CD4-positive, alpha-beta memory T cell (primary cell): ENCODE results near the gene PSG5. TPM values are rescaled to one million over a fixed set of nuclear protein-coding genes. Genes with fewer than 3 reads are reported as not detected.
"Not testable (repeated sequence)": the region's sequence is repeated elsewhere in the genome, so short reads cannot be mapped to it uniquely, and the experiment has no call there.

ENCODE experiments used
- CTCF ChIA-PET: fragments of 350-600 bp; sonication (Branson Sonifier 250); formaldehyde crosslinking; loops from one replicate; lab custom pipeline; 2021; ENCODE audit warnings: inconsistent platforms; ENCODE audit not compliant: partially characterized antibody; lab: Charles Lee
- POLR2A ChIA-PET: fragments of 350-600 bp; sonication (Branson Sonifier 250); formaldehyde crosslinking; loops from one replicate; lab custom pipeline; 2021; ENCODE audit not compliant: partially characterized antibody; lab: Charles Lee
- DNase-seq, 5 donors: peaks; one replicate each; pipeline versions ENCODE4 v3.0.0 to v3.0.0-alpha.2; 2020 to 2022; ENCODE audit warnings: mixed read lengths in 1 of 5
- H3K27ac ChIP-seq: one replicate; pipeline ENCODE4 v1.7.0; 2013; ENCODE audit warnings: low read depth, low read length
- H3K27me3 ChIP-seq: 2 replicates; pipeline ENCODE4 v1.7.0; 2013; ENCODE audit warnings: mild to moderate bottlenecking, low read length, moderate library complexity; ENCODE audit not compliant: insufficient read depth
- H3K36me3 ChIP-seq: 2 replicates; pipeline ENCODE4 v1.7.0; 2013; ENCODE audit warnings: mild to moderate bottlenecking, low read length, moderate library complexity; ENCODE audit not compliant: insufficient read depth
- H3K4me1 ChIP-seq: 2 replicates; pipeline ENCODE4 v1.7.0; 2013; ENCODE audit warnings: mild to moderate bottlenecking, low read length, moderate library complexity; ENCODE audit not compliant: insufficient read depth
- H3K4me3 ChIP-seq, 2 donors: one replicate each; pipeline ENCODE4 v1.7.0; 2013; ENCODE audit warnings: low read length in 2 of 2, mild to moderate bottlenecking in 1 of 2
- H3K9me3 ChIP-seq, 2 donors: one replicate each; pipeline ENCODE4 v1.7.0; 2013; ENCODE audit warnings: low read length in 2 of 2, control low read depth in 1 of 2; ENCODE audit not compliant: control insufficient read depth in 1 of 2
- H3K27ac Mint-ChIP-seq, 7 donors: one replicate each; pipeline ENCODE4 v1.8.0; 2020 to 2021; ENCODE audit warnings: mixed read lengths in 7 of 7, mild to moderate bottlenecking in 6 of 7, inconsistent platforms in 3 of 7, moderate library complexity in 3 of 7
- H3K27me3 Mint-ChIP-seq, 2 donors: one replicate each; pipeline ENCODE4 v1.8.0; 2020 to 2021; ENCODE audit warnings: mixed read lengths in 2 of 2
- H3K36me3 Mint-ChIP-seq, 2 donors: one replicate each; pipeline ENCODE4 v1.8.0; 2020 to 2021; ENCODE audit warnings: mixed read lengths in 2 of 2, inconsistent platforms in 1 of 2, mild to moderate bottlenecking in 1 of 2
- H3K4me1 Mint-ChIP-seq, 4 donors: one replicate each; pipeline ENCODE4 v1.8.0; 2020 to 2021; ENCODE audit warnings: mixed read lengths in 4 of 4, mild to moderate bottlenecking in 1 of 4
- H3K4me3 Mint-ChIP-seq, 8 donors: one replicate each; pipeline ENCODE4 v1.8.0; 2020 to 2021; ENCODE audit warnings: mixed read lengths in 8 of 8, mild to moderate bottlenecking in 7 of 8, moderate library complexity in 6 of 8, inconsistent platforms in 3 of 8
- H3K9me3 Mint-ChIP-seq, 8 donors: one replicate each; pipeline ENCODE4 v1.8.0; 2020 to 2021; ENCODE audit warnings: mixed read lengths in 8 of 8, mild to moderate bottlenecking in 5 of 8, inconsistent platforms in 3 of 8, moderate library complexity in 1 of 8
- intact Hi-C: fragments of 100-400 bp; cut with micrococcal nuclease; formaldehyde crosslinking; loops from one replicate; pipeline ENCODE4 v1.15.1; 2023
- polyA plus RNA-seq, 2 donors: library from polyadenylated mRNA; unstranded; fragments of 300-500 nt; fragmentation: Illumina TruSeq; gene quantifications; one replicate each; pipeline ENCODE4 v1.2.3, GENCODE V29; 2021
- total RNA-seq, 2 experiments: library from RNA; stranded (reverse); gene quantifications; one replicate each; pipeline ENCODE4 v1.2.3, GENCODE V29; 2021

The PSG5 gene
- total and polyA plus RNA-seq, 4 experiments from 2014 or later: not detected

DNA sequence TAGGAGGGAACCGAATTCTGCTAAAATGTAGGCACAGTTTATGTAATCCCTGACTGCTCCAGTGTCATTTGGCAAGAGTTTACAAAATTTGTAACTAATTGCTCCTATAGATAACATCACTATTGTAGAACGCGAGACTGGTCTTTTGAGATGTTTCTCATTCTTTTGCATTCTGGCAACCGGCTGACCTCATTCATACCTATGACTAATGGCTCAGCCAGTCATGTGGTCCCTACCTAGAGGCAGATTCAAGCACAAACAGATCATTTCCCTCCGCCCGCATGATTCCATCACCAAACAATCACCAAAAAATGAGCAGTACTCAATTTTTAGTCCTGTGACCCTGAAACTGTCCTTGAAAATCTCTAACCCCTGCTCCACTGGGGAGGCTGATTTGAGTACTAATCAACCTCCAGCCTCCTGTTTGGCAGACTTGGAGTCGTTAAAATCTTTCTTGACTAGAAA lies 15.0 kb upstream of the PSG5 start:
- POLR2A ChIA-PET, CTCF ChIA-PET, H3K27me3 ChIP-seq, DNase-seq, H3K4me1 Mint-ChIP-seq, H3K4me3 Mint-ChIP-seq, intact Hi-C loops, H3K36me3 Mint-ChIP-seq, H3K9me3 ChIP-seq, H3K27ac ChIP-seq, H3K4me1 ChIP-seq, H3K9me3 Mint-ChIP-seq, H3K27ac Mint-ChIP-seq, H3K4me3 ChIP-seq, H3K36me3 ChIP-seq: not testable (repeated sequence)
- H3K27me3 Mint-ChIP-seq: peaks cover 2 to 11% of the 10 kb centered on the region in 2 donors

DNA sequence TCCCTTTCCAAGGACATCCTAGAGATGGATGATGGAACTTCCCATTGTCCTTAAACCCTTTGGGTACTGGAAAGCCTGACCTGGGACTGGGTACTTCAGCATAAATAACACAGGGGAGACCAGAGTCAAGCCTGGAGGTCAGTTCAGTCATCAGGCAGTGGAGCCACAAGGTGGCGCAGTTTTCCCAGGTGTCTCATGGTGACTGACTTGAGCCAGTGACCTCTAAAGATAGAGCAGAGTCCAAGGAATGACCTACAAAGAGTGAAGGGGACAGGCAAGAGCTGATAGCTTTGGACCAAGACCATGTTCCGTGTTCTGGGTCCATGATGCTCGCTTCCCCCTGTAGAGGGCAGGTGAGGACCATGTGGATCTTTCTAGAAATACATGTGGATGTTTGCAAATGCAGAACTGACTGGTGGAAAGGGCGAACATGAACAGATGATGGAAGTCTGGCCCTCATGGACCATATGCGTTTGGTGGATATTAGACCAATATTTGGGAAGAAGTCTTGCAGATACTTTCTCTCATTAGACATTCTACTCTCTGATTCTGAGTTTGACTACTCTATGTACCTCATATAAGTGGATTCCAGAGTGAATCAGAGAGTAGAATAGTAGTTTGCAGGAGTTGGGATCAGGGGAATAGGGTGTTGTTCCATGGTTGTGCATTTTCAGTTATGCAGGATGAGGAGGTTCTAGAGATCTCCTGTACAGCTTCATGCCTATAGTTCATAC lies 12.5 kb upstream of the PSG5 start:
- DNase-seq, H3K9me3 Mint-ChIP-seq, H3K9me3 ChIP-seq, H3K36me3 ChIP-seq, CTCF ChIA-PET, H3K27me3 ChIP-seq, H3K27ac Mint-ChIP-seq, H3K4me3 ChIP-seq, H3K36me3 Mint-ChIP-seq, H3K4me1 ChIP-seq, POLR2A ChIA-PET, H3K4me1 Mint-ChIP-seq, intact Hi-C loops, H3K27ac ChIP-seq, H3K4me3 Mint-ChIP-seq: not testable (repeated sequence)
- H3K27me3 Mint-ChIP-seq: peaks cover 9 to 19% of the 10 kb centered on the region in 2 donors

DNA sequence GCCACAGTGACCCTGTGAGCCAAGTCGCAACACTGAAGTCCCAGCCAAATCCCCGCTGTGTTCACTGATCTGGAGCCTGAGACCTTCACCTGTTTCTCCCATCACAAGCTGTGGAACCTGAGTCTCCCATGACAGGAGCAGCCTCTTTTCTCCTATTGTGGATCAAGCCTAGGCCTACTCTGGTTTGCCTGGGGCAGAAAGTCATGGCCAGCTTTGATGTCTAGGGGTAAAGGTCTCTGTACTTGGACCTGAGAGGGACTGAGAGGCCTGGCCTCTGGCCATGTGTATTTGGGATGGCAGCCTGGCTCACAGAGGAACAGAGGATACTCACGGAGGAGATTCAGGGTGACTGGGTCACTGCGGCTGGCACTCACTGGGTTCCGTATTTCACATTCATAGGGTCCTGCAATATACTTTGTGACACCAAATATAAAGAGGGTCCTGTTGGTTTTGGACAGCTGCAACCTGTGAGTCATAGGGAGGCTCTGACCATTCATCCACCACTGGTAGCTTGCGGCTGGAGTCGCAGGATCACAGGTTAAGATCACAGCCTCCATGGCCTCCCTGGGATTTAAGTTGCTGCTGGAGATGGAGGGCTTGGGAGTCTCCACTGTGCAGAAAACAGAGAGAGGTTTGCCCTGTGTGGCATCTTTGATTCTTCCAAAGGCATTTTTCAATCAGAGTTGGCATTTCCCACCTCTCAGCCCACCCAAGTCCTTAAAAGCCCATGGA lies 11.5 kb upstream of the PSG5 start:
- H3K27ac Mint-ChIP-seq, H3K9me3 ChIP-seq, POLR2A ChIA-PET, H3K4me3 Mint-ChIP-seq, H3K36me3 ChIP-seq, DNase-seq, H3K4me1 ChIP-seq, CTCF ChIA-PET, intact Hi-C loops, H3K27me3 ChIP-seq, H3K4me3 ChIP-seq, H3K9me3 Mint-ChIP-seq, H3K36me3 Mint-ChIP-seq, H3K4me1 Mint-ChIP-seq, H3K27ac ChIP-seq: not testable (repeated sequence)
- H3K27me3 Mint-ChIP-seq: peaks cover 9 to 24% of the 10 kb centered on the region in 2 donors

DNA sequence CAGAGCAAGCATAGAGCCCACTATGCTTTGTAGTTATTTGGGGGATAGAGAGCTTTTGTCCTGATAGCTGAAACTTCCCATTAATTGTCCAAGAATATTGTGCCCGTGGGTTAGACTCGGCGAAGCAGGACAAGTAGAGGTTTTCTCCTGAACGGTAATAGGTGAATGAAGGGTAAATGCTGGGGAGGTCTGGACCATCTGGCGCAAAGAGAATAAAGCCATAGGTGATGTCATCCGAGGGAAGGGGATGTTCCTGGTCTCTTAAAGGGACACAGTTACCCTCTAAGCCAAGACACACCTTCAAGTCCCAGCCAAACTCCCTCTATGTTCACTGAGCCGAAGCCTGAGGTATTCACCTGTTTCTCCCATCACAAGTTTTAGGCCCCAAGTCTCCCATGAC lies 8.1 kb upstream of the PSG5 start:
- H3K9me3 Mint-ChIP-seq, DNase-seq, H3K4me3 Mint-ChIP-seq, H3K27me3 ChIP-seq, intact Hi-C loops, H3K36me3 ChIP-seq, H3K4me3 ChIP-seq, CTCF ChIA-PET, H3K27ac ChIP-seq, H3K4me1 Mint-ChIP-seq, H3K9me3 ChIP-seq, H3K4me1 ChIP-seq, H3K36me3 Mint-ChIP-seq, POLR2A ChIA-PET: not testable (repeated sequence)
- Mint-ChIP-seq H3K27me3 (peaks cover 11 to 22% of the 10 kb centered on the region in 2 donors), H3K27ac (peak overlapping the region in 1 of 7 donors; percentile 59)

DNA sequence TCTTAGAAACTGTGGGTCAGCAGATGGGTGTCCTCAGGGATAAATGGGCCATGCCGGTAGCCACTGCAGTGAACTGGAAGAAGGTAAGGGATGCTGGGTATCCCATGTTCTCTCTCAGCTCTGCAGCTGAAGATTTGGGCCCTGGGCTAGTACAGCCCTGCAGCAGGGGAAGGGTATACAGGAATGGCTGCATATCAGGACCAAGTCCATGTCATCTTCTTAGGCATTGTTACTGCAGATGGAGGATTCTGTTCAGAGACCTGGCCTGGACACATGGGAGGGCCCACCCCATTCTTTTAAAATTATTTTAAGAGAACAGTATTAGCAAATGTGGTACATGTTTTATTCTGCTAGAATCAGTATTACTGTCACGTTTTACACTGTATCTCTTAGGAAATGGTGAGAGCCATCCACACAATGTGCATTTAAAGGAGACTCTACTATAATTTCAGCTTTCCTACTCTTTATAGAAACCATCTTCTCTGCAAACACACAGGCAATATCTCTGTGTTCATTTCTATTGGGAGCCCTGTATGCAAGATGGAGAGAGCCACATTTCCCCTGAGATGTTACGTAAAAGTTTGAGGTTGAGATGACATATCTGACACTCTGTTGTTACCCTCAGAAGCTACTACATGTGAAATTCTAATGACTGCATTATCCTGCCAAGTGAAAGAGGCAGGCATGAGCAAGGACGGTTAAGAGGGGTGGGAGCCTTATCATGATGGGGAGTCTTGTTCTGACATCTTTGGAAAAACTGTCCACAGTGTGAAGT lies 6.2 kb upstream of the PSG5 start:
- not testable (repeated sequence) for H3K36me3 Mint-ChIP-seq

DNA sequence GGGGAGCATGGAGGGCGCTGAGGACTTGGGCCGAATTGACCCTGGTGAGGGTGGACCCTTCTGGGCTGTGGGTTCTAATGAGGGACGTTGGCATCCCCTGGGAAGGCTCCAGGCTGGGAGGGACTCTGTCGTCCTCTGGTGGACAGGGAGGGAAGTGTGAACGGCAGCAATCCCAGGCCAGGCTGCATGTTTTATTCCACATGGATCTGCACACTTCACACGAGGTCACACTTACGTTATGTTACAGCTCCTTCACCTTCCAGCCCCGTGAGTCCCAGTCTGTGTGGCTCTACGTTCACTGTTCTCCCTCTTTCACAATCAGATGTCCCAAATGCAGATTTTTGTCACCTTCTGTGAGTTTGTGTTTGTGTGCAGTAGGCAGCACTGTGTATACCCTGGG lies 1.8 kb upstream of the PSG5 start:
- CTCF ChIA-PET, H3K9me3 ChIP-seq, intact Hi-C loops, H3K36me3 Mint-ChIP-seq, H3K4me3 ChIP-seq, H3K27ac Mint-ChIP-seq, H3K4me1 Mint-ChIP-seq, H3K9me3 Mint-ChIP-seq, POLR2A ChIA-PET, H3K36me3 ChIP-seq, H3K27ac ChIP-seq, H3K4me3 Mint-ChIP-seq, H3K27me3 ChIP-seq, H3K4me1 ChIP-seq, DNase-seq: not testable (repeated sequence)
- H3K27me3 Mint-ChIP-seq: peaks cover 6 to 13% of the 10 kb centered on the region in 2 donors

More for the DNA sequence above, 6.2 kb upstream of the PSG5 start:
- H3K36me3 ChIP-seq, intact Hi-C loops, H3K27me3 ChIP-seq, H3K9me3 Mint-ChIP-seq, POLR2A ChIA-PET, H3K4me3 Mint-ChIP-seq, CTCF ChIA-PET, H3K27ac Mint-ChIP-seq, H3K9me3 ChIP-seq, H3K27ac ChIP-seq, H3K4me3 ChIP-seq, H3K4me1 ChIP-seq, DNase-seq, H3K4me1 Mint-ChIP-seq: not testable (repeated sequence)
- peaks cover 13 to 26% of the 10 kb centered on the region in 2 donors for H3K27me3 Mint-ChIP-seq
